ENCODE results near the gene ALOX15.

GRCh38 chr17:4625181-4625617 lies 16.3 kb downstream of the ALOX15 start:
- TF ChIP-seq POLR2A (IDR thresholded peaks at IDR 0.05; ENCODE audit: extremely low read depth, insufficient read length) (no peak), MAX (IDR thresholded peaks at IDR 0.05; ENCODE audit: low read depth, low read length) (no peak), CTCF (IDR thresholded peaks at IDR 0.05; ENCODE audit: low read depth, low read length) (no peak), MYC (IDR thresholded peaks at IDR 0.05; ENCODE audit: low read depth, low read length) (no peak)

Data from NB4 (cell line).